Activated CD8-positive, alpha-beta T cell treated with anti-CD3 and anti-CD28 coated beads, Interleukin-2, amount 10 ng/mL, durations not matched to agents 7 days and 5 days (primary cell): ENCODE data around the gene GLO1. TPM values are rescaled to one million over a fixed set of nuclear protein-coding genes. Genes with fewer than 3 reads are reported as not detected.

ENCODE experiments used
- ATAC-seq: fragments of 150-1000 bp; cut with Tn5 transposase; one replicate; pipeline ENCODE4 v1.10.0; 2021; ENCODE audit warnings: moderate library complexity
- CTCF ChIA-PET: fragments of 350-600 bp; sonication (Branson Sonifier 250); formaldehyde crosslinking; loops from one replicate; lab custom pipeline; 2021; ENCODE audit warnings: antibody characterized with exemption; lab: Charles Lee
- POLR2A ChIA-PET: fragments of 350-600 bp; sonication (Branson Sonifier 250); formaldehyde crosslinking; loops from one replicate; lab custom pipeline; 2021; ENCODE audit warnings: antibody characterized with exemption; lab: Charles Lee
- DNase-seq: peaks from one replicate; pipeline ENCODE4 v3.0.0-alpha.2; 2020
- H3K27ac Mint-ChIP-seq: one replicate; pipeline ENCODE4 v1.8.0; 2021; ENCODE audit warnings: mild to moderate bottlenecking, mixed read lengths
- H3K27me3 Mint-ChIP-seq: one replicate; pipeline ENCODE4 v1.8.0; 2021; ENCODE audit warnings: low read depth, mixed read lengths
- H3K36me3 Mint-ChIP-seq: one replicate; pipeline ENCODE4 v1.8.0; 2021; ENCODE audit warnings: low read depth, mixed read lengths
- H3K4me1 Mint-ChIP-seq: one replicate; pipeline ENCODE4 v1.8.0; 2021; ENCODE audit warnings: low read depth, mixed read lengths
- H3K4me3 Mint-ChIP-seq: one replicate; pipeline ENCODE4 v1.8.0; 2021; ENCODE audit warnings: mild to moderate bottlenecking, mixed read lengths
- H3K9me3 Mint-ChIP-seq: one replicate; pipeline ENCODE4 v1.8.0; 2022; ENCODE audit warnings: mixed read lengths; ENCODE audit not compliant: insufficient read depth
- total RNA-seq, 2 experiments: library from RNA; stranded (reverse); gene quantifications; one replicate each; pipeline ENCODE4 v1.2.3, GENCODE V29; 2021

GLO1 gene
- 10 to 100 TPM; 68.8 to 69.8 TPM for total RNA-seq

- Mint-ChIP-seq H3K27ac (peak within 1 kb of the TSS; percentile 85), H3K9me3 (peaks cover 20% of the 10 kb centered on the region), H3K4me3 (peak within 1 kb of the TSS; percentile 85), H3K4me1 (peaks cover 34% of the 10 kb centered on the region), H3K36me3 (peaks cover 42% of the 10 kb centered on the region), H3K27me3 (peaks cover 9% of the 10 kb centered on the region)
- ChIA-PET CTCF (interaction anchor here (1.0 to 2.3 kb wide), 3 partner anchors 11 to 71 kb away, joined by 3 to 9 read pairs (median 4); no protein-coding TSS in a partner anchor), POLR2A (interaction anchor here (0.6 to 2.6 kb wide), 2 partner anchors 11 to 119 kb away, joined by 5 to 22 read pairs; no protein-coding TSS in a partner anchor)
- peak; percentile 100 for ATAC-seq
- peak; percentile 97 for DNase-seq
Measured at GRCh38 chr6:38702558-38703397, at the start of gene GLO1. Gene GLO1, minus strand, starts transcription at chr6:38703145. Its CDS starts 91 bp downstream, at chr6:38703054.

DNA sequence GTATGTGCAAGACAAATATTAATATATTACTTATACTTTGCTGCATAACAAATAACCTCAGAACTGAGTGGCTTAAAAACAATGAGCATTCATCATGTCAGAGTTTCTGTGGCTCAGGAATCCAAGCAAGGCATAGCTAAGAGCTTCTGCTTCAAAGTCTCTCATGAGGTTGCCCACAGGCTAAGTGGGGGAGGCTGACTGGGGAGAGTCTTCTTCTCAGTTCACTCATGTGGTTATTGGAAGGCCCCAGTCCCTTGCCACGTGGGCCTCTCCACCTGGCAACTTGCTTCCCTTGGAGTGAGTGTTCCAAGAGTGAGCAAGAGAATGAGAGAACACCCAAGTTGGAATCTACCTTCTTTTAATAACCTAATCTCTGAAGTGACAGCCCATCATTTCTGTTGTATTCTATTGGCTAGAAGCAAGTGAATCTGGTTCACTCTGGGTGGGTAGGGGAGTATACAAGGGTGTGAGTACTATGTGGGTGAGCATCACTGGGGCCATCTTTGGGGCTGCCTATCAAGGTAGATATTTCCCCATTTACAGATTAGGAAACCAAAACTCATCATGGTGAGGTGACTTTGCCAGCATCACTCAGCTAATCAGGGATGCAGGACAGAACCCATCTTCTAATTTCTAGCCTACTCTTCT, 48.1 kb upstream of the GLO1 start:
- H3K27ac Mint-ChIP-seq = no peak overlapping the region

GRCh38 chr6:38749473-38749872, 46.5 kb upstream of the GLO1 start:
- no peak for ATAC-seq
- Mint-ChIP-seq H3K4me1 (no peaks in the 10 kb centered on the region), H3K4me3 (no peak overlapping the region), H3K9me3 (no peaks in the 10 kb centered on the region), H3K36me3 (no peaks in the 10 kb centered on the region), H3K27ac (no peak overlapping the region), H3K27me3 (peaks cover 12% of the 10 kb centered on the region)
- no peak for DNase-seq
- ChIA-PET CTCF (no interaction called here), POLR2A (no interaction called here)

More for the DNA sequence above, 48.1 kb upstream of the GLO1 start:
- H3K9me3 Mint-ChIP-seq = no peaks in the 10 kb centered on the region
- ChIA-PET CTCF (interaction anchor here (1.2 kb wide), 1 partner anchor 23 kb away, joined by 4 read pairs; no protein-coding TSS in a partner anchor), POLR2A (no interaction called here)
- no peaks in the 10 kb centered on the region for H3K4me1 Mint-ChIP-seq
- no peaks in the 10 kb centered on the region for H3K36me3 Mint-ChIP-seq
- H3K27me3 Mint-ChIP-seq = peaks cover 5% of the 10 kb centered on the region
- DNase-seq = no peak
- no peak overlapping the region for H3K4me3 Mint-ChIP-seq
- ATAC-seq = no peak

DNA sequence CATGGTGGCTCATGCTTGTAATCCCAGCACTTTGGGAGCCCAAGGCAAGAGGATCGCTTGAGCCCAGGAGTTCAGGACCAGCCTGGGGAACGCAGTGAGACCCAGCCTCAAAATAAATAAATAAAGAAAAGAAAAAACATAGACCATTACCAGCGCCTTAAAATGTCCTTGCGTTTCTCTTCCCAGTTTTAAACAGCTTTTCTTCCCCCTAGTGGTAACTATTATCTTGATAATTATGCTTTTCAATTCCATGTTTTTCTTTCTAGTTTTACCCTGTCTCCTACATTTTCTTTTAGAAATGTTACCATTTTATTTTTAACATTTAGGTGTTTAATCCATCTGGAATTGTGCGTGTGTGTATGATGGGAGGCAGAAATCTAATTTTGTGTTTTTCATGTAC, 36.6 kb upstream of the GLO1 start:
- Mint-ChIP-seq H3K4me3 (no peak overlapping the region), H3K27me3 (peaks cover 34% of the 10 kb centered on the region), H3K4me1 (no peaks in the 10 kb centered on the region), H3K9me3 (no peaks in the 10 kb centered on the region), H3K27ac (no peak overlapping the region), H3K36me3 (no peaks in the 10 kb centered on the region)
- no peak for DNase-seq
- ATAC-seq = no peak
- ChIA-PET CTCF (no interaction called here), POLR2A (no interaction called here)

GRCh38 chr6:38738261-38738660, 35.3 kb upstream of the GLO1 start:
- H3K4me3 Mint-ChIP-seq = no peak overlapping the region
- H3K4me1 Mint-ChIP-seq = no peaks in the 10 kb centered on the region
- H3K27me3 Mint-ChIP-seq = peaks cover 33% of the 10 kb centered on the region
- H3K9me3 Mint-ChIP-seq = no peaks in the 10 kb centered on the region
- DNase-seq (no peak), ATAC-seq (no peak)
- H3K36me3 Mint-ChIP-seq = no peaks in the 10 kb centered on the region
- ChIA-PET CTCF (no interaction called here), POLR2A (no interaction called here)
- no peak overlapping the region for H3K27ac Mint-ChIP-seq

DNA sequence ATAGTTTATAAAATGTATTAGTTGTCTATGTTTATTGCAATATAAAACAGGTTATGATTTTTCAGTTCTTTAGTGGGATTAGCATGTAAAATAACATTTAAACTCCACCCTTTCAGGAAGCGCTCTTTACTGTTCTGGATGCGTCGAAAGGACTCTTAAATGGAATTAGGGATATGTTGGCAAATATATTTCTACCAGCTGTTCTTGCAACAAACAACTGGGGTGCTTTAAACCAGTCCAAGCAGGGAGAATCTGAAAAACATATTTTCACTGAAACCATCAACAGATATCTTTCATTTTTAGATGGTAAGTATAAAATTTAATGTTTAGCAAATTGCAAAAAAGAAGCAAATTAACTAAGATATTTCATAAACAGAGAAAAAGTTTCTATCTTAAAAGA, 34.0 kb upstream of the GLO1 start:
- peaks cover 32% of the 10 kb centered on the region for H3K27me3 Mint-ChIP-seq

DNA sequence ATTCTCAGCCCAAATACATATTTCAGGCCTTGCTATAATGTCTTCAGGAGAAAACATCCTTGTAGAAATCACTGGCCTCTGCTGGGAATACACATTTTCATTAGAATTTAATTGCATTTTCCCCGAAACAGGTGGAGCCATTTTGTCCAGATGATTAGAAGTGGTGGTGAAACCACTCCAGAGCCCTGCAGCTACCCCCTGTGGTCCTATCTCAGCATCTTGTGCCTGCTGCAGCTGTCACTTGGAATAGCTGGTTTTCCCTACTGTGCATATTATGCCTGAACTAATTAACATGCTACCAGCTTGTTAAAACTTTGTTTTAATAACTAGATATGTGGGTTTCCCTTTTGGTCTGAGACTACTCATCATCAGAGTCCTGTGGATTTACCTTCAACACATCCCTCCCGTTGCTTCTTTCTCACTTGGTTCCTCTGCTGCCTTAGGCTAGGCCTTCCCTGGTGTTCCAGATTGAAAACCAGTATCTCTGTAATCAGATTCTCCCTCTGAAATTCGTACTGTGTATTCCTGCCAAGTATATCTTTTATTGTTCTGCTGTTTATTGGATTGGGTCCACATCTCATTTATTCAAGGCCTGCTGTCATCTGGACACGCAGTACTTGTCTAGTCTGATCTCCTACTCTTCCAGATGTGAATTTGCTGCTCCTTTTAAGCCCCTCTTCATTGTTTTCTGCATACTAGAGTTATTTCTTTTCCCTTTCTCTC, 27.4 kb upstream of the GLO1 start:
- no peak for DNase-seq
- peaks cover 16% of the 10 kb centered on the region for H3K4me1 Mint-ChIP-seq
- H3K36me3 Mint-ChIP-seq = peaks cover 2% of the 10 kb centered on the region
- H3K4me3 Mint-ChIP-seq = no peak overlapping the region
- ChIA-PET POLR2A (no interaction called here), CTCF (no interaction called here)
- ATAC-seq = no peak
- H3K27me3 Mint-ChIP-seq = peaks cover 8% of the 10 kb centered on the region
- H3K9me3 Mint-ChIP-seq = no peaks in the 10 kb centered on the region
- H3K27ac Mint-ChIP-seq = no peak overlapping the region

More for the DNA sequence above, 34.0 kb upstream of the GLO1 start:
- DNase-seq = no peak
- ChIA-PET POLR2A (no interaction called here), CTCF (no interaction called here)
- H3K36me3 Mint-ChIP-seq = no peaks in the 10 kb centered on the region
- H3K4me1 Mint-ChIP-seq = no peaks in the 10 kb centered on the region
- ATAC-seq = no peak
- H3K27ac Mint-ChIP-seq = no peak overlapping the region
- no peaks in the 10 kb centered on the region for H3K9me3 Mint-ChIP-seq
- H3K4me3 Mint-ChIP-seq = no peak overlapping the region

DNA sequence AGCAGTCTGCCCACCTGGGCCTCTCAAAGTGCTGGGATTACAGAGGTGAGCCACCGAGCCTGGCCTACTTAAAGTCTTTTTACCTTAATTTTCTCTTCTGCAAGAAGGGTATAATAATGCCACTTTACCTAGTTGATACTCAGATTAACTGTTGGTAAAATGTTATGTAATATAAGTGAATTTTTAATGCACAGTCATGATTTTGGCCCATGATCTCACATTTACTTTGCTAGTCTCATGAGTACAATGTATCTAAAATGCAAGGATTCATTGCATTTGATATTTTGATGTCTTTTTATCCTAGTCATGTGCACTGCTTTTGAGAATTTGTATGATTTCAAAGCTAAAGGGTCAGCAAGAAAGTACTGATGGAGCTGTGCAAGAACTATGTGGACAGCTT, 25.3 kb upstream of the GLO1 start:
- CTCF ChIA-PET = no interaction called here

DNA sequence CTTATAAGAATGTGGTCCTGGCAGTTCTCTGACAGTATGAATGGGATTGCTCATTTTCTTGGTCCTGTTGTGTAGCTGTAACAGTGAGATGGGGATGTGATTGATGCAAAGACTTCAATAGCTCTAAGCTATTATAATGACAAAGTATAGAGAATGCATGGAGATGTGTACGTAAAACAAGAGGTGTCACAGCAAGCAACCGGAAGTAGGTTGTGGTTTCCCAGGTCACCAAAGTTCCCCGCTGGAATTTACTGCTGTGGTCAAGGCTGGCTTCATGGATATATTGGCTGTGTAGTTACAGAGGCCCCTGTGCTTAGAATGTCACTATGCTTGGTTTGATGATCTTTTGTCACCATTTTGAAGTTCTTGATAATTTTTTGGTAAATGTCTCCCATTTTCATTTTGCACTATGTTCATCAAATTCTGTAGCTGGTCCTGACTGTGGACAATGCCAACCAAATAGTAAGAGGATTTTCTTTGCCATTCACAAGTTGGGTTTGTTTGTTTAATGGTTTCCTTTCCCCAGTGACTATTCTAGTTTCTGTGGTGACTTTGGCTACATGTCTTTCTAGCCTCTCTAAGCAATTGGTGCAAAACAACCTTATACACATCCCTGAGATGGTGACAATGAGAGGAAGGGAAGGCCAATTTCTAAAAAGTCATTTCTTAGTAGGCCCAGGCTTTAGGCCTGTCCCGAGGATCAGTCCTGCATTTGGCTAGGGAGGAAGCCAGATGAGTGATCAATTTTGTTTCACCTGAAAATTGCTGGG, 22.7 kb upstream of the GLO1 start:
- Mint-ChIP-seq H3K27ac (peak overlapping the region; percentile 30), H3K9me3 (no peaks in the 10 kb centered on the region), H3K27me3 (peaks cover 12% of the 10 kb centered on the region), H3K36me3 (peaks cover 2% of the 10 kb centered on the region), H3K4me1 (peaks cover 18% of the 10 kb centered on the region), H3K4me3 (no peak overlapping the region)
- DNase-seq (no peak), ATAC-seq (peak; percentile 30)
- ChIA-PET POLR2A (interaction anchor here (1.2 kb wide), 1 partner anchor 11 kb away, joined by 5 read pairs; no protein-coding TSS in a partner anchor), CTCF (interaction anchor here (0.5 to 1.6 kb wide), 3 partner anchors 10 to 66 kb away, joined by 3 to 5 read pairs (median 4); no protein-coding TSS in a partner anchor)

More for the DNA sequence above, 25.3 kb upstream of the GLO1 start:
- H3K4me3 Mint-ChIP-seq = no peak overlapping the region
- H3K36me3 Mint-ChIP-seq = peaks cover 2% of the 10 kb centered on the region
- no peak overlapping the region for H3K27ac Mint-ChIP-seq
- H3K9me3 Mint-ChIP-seq = no peaks in the 10 kb centered on the region
- DNase-seq (no peak), ATAC-seq (no peak)
- POLR2A ChIA-PET = no interaction called here
- H3K4me1 Mint-ChIP-seq = peaks cover 18% of the 10 kb centered on the region
- peaks cover 2% of the 10 kb centered on the region for H3K27me3 Mint-ChIP-seq

DNA sequence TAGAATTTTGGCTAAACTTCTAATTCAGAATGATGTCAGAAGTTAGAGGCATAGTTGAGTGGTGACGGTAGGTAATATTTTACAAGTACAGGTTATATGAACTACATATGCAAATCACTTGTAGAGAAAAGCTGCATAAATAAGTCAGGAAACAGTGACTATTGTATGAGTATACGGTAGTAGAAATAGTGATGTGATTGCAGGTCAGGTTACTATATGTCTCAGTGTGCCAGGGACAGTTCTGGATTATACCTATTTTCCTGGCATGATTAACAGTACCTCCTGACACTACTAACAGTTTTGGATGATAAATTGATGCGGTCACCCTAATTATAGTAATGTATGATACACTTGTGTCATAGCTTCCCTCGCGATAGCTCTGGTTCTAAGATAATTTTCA, 21.4 kb upstream of the GLO1 start:
- POLR2A ChIA-PET = interaction anchor here (1.2 kb wide), 1 partner anchor 10 kb away, joined by 5 read pairs; no protein-coding TSS in a partner anchor
- ATAC-seq = no peak
- H3K36me3 Mint-ChIP-seq = peaks cover 2% of the 10 kb centered on the region
- no peak for DNase-seq
- no peak overlapping the region for H3K4me3 Mint-ChIP-seq
- H3K27ac Mint-ChIP-seq = no peak overlapping the region
- H3K4me1 Mint-ChIP-seq = peaks cover 18% of the 10 kb centered on the region
- H3K27me3 Mint-ChIP-seq = peaks cover 22% of the 10 kb centered on the region
- no peaks in the 10 kb centered on the region for H3K9me3 Mint-ChIP-seq
- CTCF ChIA-PET = interaction anchor here (1.2 kb wide), 1 partner anchor 11 kb away, joined by 4 read pairs; no protein-coding TSS in a partner anchor

- CTCF ChIA-PET = interaction anchor here (1.2 kb wide), 1 partner anchor 10 kb away, joined by 4 read pairs; no protein-coding TSS in a partner anchor
- POLR2A ChIA-PET = no interaction called here
- H3K27me3 Mint-ChIP-seq = peaks cover 28% of the 10 kb centered on the region
- no peak overlapping the region for H3K4me3 Mint-ChIP-seq
- H3K4me1 Mint-ChIP-seq = peaks cover 18% of the 10 kb centered on the region
- ATAC-seq (no peak), DNase-seq (no peak)
- no peak overlapping the region for H3K27ac Mint-ChIP-seq
- no peaks in the 10 kb centered on the region for H3K9me3 Mint-ChIP-seq
- H3K36me3 Mint-ChIP-seq = peaks cover 2% of the 10 kb centered on the region
Measured at GRCh38 chr6:38723783-38724182, 20.8 kb upstream of the GLO1 start.
